Uterus (tissue), 4 donors: ENCODE data around the gene MAP1S. TPM values are rescaled to one million over a fixed set of nuclear protein-coding genes. Genes with fewer than 3 reads are reported as not detected.

ENCODE experiments used
- DNase-seq, 2 donors: peaks; one replicate each; pipeline ENCODE4 v3.0.0-alpha.2; 2019 to 2020
- H3K27ac ChIP-seq, 2 donors: fragments of 200-600 bp; sonication (generic); 1 replicate in 1 of 2; 2 replicates in 1 of 2; pipeline ENCODE4 v1.5.1; 2016 to 2018
- H3K27me3 ChIP-seq, 2 donors: fragments of 200-600 bp; sonication (generic); one replicate each; pipeline ENCODE4 v1.5.1; 2018 to 2019; ENCODE audit warnings: control low read depth in 1 of 2
- H3K36me3 ChIP-seq, 2 donors: fragments of 200-600 bp; sonication (generic); one replicate each; pipeline ENCODE4 v1.5.1; 2019; ENCODE audit warnings: control low read depth in 1 of 2
- H3K4me1 ChIP-seq, 2 donors: fragments of 200-600 bp; sonication (generic); one replicate each; pipeline ENCODE4 v1.5.1; 2018 to 2019; ENCODE audit warnings: control low read depth in 1 of 2
- H3K4me3 ChIP-seq, 2 donors: fragments of 200-600 bp; sonication (generic); 1 replicate in 1 of 2; 2 replicates in 1 of 2; pipeline ENCODE4 v1.5.1; 2018 to 2019; ENCODE audit warnings: mild to moderate bottlenecking in 1 of 2
- H3K9me3 ChIP-seq, 2 donors: fragments of 200-600 bp; sonication (generic); one replicate each; pipeline ENCODE4 v1.5.1; 2019; ENCODE audit warnings: control low read depth in 1 of 2
- CTCF ChIP-seq, 4 experiments: fragments of 200-600 bp in 2 of 4; fragments of 450-650 bp in 2 of 4; sonication (generic) in 2 of 4; IDR thresholded peaks; one replicate each; pipeline ENCODE4 v1.5.1; 2016 to 2019; ENCODE audit warnings: antibody characterized with exemption in 4 of 4, mild to moderate bottlenecking in 2 of 4, moderate library complexity in 1 of 4
- POLR2A ChIP-seq, 2 donors: fragments of 450-650 bp; IDR thresholded peaks; one replicate each; pipeline ENCODE4 v1.6.1; 2016; ENCODE audit warnings: antibody characterized with exemption in 2 of 2, mild to moderate bottlenecking in 1 of 2, moderate library complexity in 1 of 2
- intact Hi-C: fragments of 100-400 bp; cut with DNase I; formaldehyde crosslinking; loops from one replicate; pipeline ENCODE4 v1.15.1; 2023; ENCODE audit warnings: low total_unique reads
- total RNA-seq, 4 donors: library from RNA; depleted of rRNA in 3 of 4; stranded (reverse); fragments of >200 nt in 3 of 4; gene quantifications; one replicate each; pipeline versions ENCODE4 v1.1.0 to v1.2.4, GENCODE V29; 2014 to 2023
- donor health status: DM: yes; HTN: yes; CAD: no.

Gene MAP1S
- total RNA-seq, 4 donors from 2014 or later = 6.2 to 78.7 (median 50.3) TPM

GRCh38 chr19:17687141-17687856 is 32.0 kb upstream of the MAP1S start:
- Histone ChIP-seq H3K27me3 (peaks cover 0 to 11% of the 10 kb centered on the region in 2 donors), H3K27ac (no peak overlapping the region), H3K9me3 (no peaks in the 10 kb centered on the region), H3K4me3 (no peak overlapping the region), H3K4me1 (no peaks in the 10 kb centered on the region), H3K36me3 (no peaks in the 10 kb centered on the region)
- intact Hi-C loops = no loop called here
- no peak for DNase-seq
- no peak for TF ChIP-seq CTCF (IDR thresholded peaks at IDR 0.05)
- no peak for TF ChIP-seq POLR2A (IDR thresholded peaks at IDR 0.05)

- no peak for DNase-seq
- H3K4me1 ChIP-seq = no peaks in the 10 kb centered on the region
- intact Hi-C loops = no loop called here
These were observed 31.2 kb upstream of the MAP1S start, which contains the start of gene UNC13A for GRCh38 chr19:17687857-17688784. Gene UNC13A, minus strand, starts transcription at chr19:17688354. Its CDS starts 155 bp downstream, at chr19:17688199.

GRCh38 chr19:17688853-17689595 is 30.3 kb upstream of the MAP1S start:
- Histone ChIP-seq H3K27me3 (peaks cover 0 to 11% of the 10 kb centered on the region in 2 donors), H3K36me3 (no peaks in the 10 kb centered on the region), H3K9me3 (no peaks in the 10 kb centered on the region), H3K4me1 (no peaks in the 10 kb centered on the region), H3K4me3 (no peak overlapping the region), H3K27ac (no peak overlapping the region)
- TF ChIP-seq POLR2A (IDR thresholded peaks at IDR 0.05) (no peak), CTCF (IDR thresholded peaks at IDR 0.05) (no peak)
- no peak for DNase-seq
- intact Hi-C loops = no loop called here

More at GRCh38 chr19:17687857-17688784, 31.2 kb upstream of the MAP1S start, which contains the start of gene UNC13A:
- Histone ChIP-seq H3K4me3 (no peak within 1 kb of the TSS), H3K27ac (no peak within 1 kb of the TSS), H3K9me3 (no peaks in the 10 kb centered on the region), H3K36me3 (no peaks in the 10 kb centered on the region), H3K27me3 (peaks cover 0 to 11% of the 10 kb centered on the region in 2 donors)
- TF ChIP-seq POLR2A (IDR thresholded peaks at IDR 0.05) (no peak), CTCF (IDR thresholded peaks at IDR 0.05) (no peak)

- H3K9me3 ChIP-seq = no peaks in the 10 kb centered on the region
- H3K4me3 ChIP-seq = no peak overlapping the region
- no peak for DNase-seq
- no peaks in the 10 kb centered on the region for H3K36me3 ChIP-seq
- intact Hi-C loops = no loop called here
- H3K4me1 ChIP-seq = no peaks in the 10 kb centered on the region
- H3K27ac ChIP-seq = no peak overlapping the region
- TF ChIP-seq CTCF (IDR thresholded peaks at IDR 0.05) = no peak
- no peak for TF ChIP-seq POLR2A (IDR thresholded peaks at IDR 0.05)
- peaks cover 0 to 4% of the 10 kb centered on the region in 2 donors for H3K27me3 ChIP-seq
These were observed 26.7 kb upstream of the MAP1S start for GRCh38 chr19:17692566-17692965.
